HK-2 (cell line): Measurements from ENCODE around the gene PCIF1.
"Not testable (repeated sequence)": the region's sequence is repeated elsewhere in the genome, so short reads cannot be mapped to it uniquely, and the experiment has no call there.

Source experiments
- DNase-seq: peaks from one replicate; pipeline ENCODE4 v3.0.0-alpha.2; 2018; ENCODE audit not compliant: unreplicated experiment

Gene PCIF1

GRCh38 chr20:45947110-45947866 lies 12.8 kb downstream of the PCIF1 start:
- no peak for DNase-seq

GRCh38 chr20:45948261-45948733 lies 13.8 kb downstream of the PCIF1 start:
- DNase-seq, result no peak

GRCh38 chr20:45948742-45949541 lies 14.5 kb downstream of the PCIF1 start:
- DNase-seq, result no peak

- no peak for DNase-seq
These were observed 15.3 kb downstream of the PCIF1 start for GRCh38 chr20:45949542-45950329.

- DNase-seq, result no peak
These were observed 15.8 kb downstream of the PCIF1 start for GRCh38 chr20:45950330-45950646.

GRCh38 chr20:45951925-45952834 lies 17.7 kb downstream of the PCIF1 start:
- no peak for DNase-seq

- no peak for DNase-seq
These were observed 18.4 kb downstream of the PCIF1 start for GRCh38 chr20:45952861-45953260.

- DNase-seq, result no peak
These were observed 19.2 kb downstream of the PCIF1 start for GRCh38 chr20:45953672-45954071.

- DNase-seq, result not testable (repeated sequence)
These were observed 21.8 kb downstream of the PCIF1 start for GRCh38 chr20:45956326-45956725.

GRCh38 chr20:45957021-45957941 lies 22.8 kb downstream of the PCIF1 start:
- DNase-seq, result no peak

GRCh38 chr20:45958593-45958992 lies 24.1 kb downstream of the PCIF1 start:
- no peak for DNase-seq

- no peak for DNase-seq
These were observed 24.6 kb downstream of the PCIF1 start for GRCh38 chr20:45959126-45959525.

GRCh38 chr20:45959956-45960630 lies 25.6 kb downstream of the PCIF1 start:
- DNase-seq, result no peak

- DNase-seq, result no peak
These were observed 27.7 kb downstream of the PCIF1 start for GRCh38 chr20:45962031-45962755.

- no peak for DNase-seq
These were observed 28.8 kb downstream of the PCIF1 start for GRCh38 chr20:45963059-45964005.

GRCh38 chr20:45964006-45964400 lies 29.5 kb downstream of the PCIF1 start:
- DNase-seq, result no peak

- no peak for DNase-seq
These were observed 30.9 kb downstream of the PCIF1 start for GRCh38 chr20:45965169-45966002.
